Peyer's patch (tissue), 4 donors: Measurements from ENCODE around the gene MNS1.

Source experiments
- POLR2A ChIP-seq, 2 donors: fragments of 450-650 bp; IDR thresholded peaks; one replicate each; pipeline ENCODE4 v1.5.1; 2017; ENCODE audit warnings: antibody characterized with exemption in 2 of 2, mild to moderate bottlenecking in 2 of 2, moderate library complexity in 2 of 2
- TF ChIP-seq, protein P1 (sequence below), 6 experiments: fragments of 450-650 bp in 4 of 6; fragments of 200-600 bp in 2 of 6; sonication (generic) in 1 of 6; IDR thresholded peaks; one replicate each; pipeline ENCODE4 v1.5.1; 2017 to 2019; ENCODE audit warnings: antibody characterized with exemption in 6 of 6, mild to moderate bottlenecking in 3 of 6, moderate library complexity in 1 of 6

- TF ChIP-seq, protein P1, sequence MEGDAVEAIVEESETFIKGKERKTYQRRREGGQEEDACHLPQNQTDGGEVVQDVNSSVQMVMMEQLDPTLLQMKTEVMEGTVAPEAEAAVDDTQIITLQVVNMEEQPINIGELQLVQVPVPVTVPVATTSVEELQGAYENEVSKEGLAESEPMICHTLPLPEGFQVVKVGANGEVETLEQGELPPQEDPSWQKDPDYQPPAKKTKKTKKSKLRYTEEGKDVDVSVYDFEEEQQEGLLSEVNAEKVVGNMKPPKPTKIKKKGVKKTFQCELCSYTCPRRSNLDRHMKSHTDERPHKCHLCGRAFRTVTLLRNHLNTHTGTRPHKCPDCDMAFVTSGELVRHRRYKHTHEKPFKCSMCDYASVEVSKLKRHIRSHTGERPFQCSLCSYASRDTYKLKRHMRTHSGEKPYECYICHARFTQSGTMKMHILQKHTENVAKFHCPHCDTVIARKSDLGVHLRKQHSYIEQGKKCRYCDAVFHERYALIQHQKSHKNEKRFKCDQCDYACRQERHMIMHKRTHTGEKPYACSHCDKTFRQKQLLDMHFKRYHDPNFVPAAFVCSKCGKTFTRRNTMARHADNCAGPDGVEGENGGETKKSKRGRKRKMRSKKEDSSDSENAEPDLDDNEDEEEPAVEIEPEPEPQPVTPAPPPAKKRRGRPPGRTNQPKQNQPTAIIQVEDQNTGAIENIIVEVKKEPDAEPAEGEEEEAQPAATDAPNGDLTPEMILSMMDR (IDR thresholded peaks at IDR 0.05), result no peak
- no peak for TF ChIP-seq POLR2A (IDR thresholded peaks at IDR 0.05)
These were observed 4.9 kb downstream of the MNS1 start for GRCh38 chr15:56460071-56460470.
